Activated naive CD8-positive, alpha-beta T cell (primary cell): Measurements from ENCODE around the gene POLA2.
A peak's percentile ranks its signal among the peaks of the same experiment; 100 is the strongest.
"Not testable (repeated sequence)": the region's sequence is repeated elsewhere in the genome, so short reads cannot be mapped to it uniquely, and the experiment has no call there.

Experiments used
- H3K27ac Mint-ChIP-seq: one replicate; pipeline ENCODE4 v1.8.0; 2021; ENCODE audit warnings: mixed read lengths
- H3K27me3 Mint-ChIP-seq: one replicate; pipeline ENCODE4 v1.8.0; 2021; ENCODE audit warnings: mixed read lengths
- H3K36me3 Mint-ChIP-seq: one replicate; pipeline ENCODE4 v1.8.0; 2021; ENCODE audit warnings: mixed read lengths
- H3K4me1 Mint-ChIP-seq: one replicate; pipeline ENCODE4 v1.8.0; 2021; ENCODE audit warnings: low read depth, mixed read lengths
- H3K4me3 Mint-ChIP-seq: one replicate; pipeline ENCODE4 v1.8.0; 2021; ENCODE audit warnings: mild to moderate bottlenecking, mixed read lengths
- H3K9me3 Mint-ChIP-seq: one replicate; pipeline ENCODE4 v1.8.0; 2021; ENCODE audit warnings: low read depth, mixed read lengths

POLA2 gene

DNA sequence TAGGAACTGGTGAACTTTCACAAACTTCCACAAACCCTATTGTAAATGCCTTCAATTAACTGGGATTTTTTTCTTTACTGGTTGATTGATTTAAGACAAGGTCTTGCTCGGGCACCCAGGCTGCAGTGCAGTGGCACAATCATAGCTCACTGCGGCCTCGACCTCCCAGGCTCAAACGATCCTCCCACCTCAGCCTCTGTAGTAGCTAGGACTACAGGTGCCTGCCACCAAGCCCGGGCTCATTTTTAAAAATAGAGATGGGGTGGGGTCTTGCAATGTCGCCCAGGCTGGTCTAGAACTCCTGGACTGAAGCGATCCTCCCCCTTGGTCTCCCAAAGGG, 35.7 kb upstream of the POLA2 start:
- H3K27me3 Mint-ChIP-seq: peaks cover 6% of the 10 kb centered on the region
- H3K4me1 Mint-ChIP-seq: peaks cover 11% of the 10 kb centered on the region
- no peaks in the 10 kb centered on the region for H3K9me3 Mint-ChIP-seq
- peaks cover 3% of the 10 kb centered on the region for H3K36me3 Mint-ChIP-seq
- peak overlapping the region; percentile 81 for H3K4me3 Mint-ChIP-seq
- H3K27ac Mint-ChIP-seq: no peak overlapping the region

DNA sequence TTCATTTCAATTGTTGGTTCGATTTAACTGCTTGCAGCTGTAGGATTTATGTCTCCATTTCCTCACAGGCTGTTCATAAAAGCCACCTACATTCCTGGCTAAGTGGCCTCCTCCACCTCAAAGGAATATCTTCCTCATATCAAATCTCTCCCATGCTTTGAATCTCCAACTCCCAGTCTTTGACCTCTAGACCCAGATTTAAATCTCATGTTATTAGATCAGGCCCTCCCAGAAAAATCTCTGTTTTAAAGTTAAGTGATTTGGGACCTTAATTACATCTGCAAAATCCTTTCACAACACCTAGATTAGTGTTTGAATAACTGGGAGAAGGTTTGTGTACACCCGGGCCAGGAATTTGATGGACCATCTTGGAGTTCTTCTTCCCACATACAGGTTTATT, 33.9 kb upstream of the POLA2 start:
- H3K27ac Mint-ChIP-seq: no peak overlapping the region
- no peaks in the 10 kb centered on the region for H3K9me3 Mint-ChIP-seq
- H3K27me3 Mint-ChIP-seq: peaks cover 6% of the 10 kb centered on the region
- H3K36me3 Mint-ChIP-seq: peaks cover 3% of the 10 kb centered on the region
- H3K4me3 Mint-ChIP-seq: no peak overlapping the region
- H3K4me1 Mint-ChIP-seq: peaks cover 9% of the 10 kb centered on the region

DNA sequence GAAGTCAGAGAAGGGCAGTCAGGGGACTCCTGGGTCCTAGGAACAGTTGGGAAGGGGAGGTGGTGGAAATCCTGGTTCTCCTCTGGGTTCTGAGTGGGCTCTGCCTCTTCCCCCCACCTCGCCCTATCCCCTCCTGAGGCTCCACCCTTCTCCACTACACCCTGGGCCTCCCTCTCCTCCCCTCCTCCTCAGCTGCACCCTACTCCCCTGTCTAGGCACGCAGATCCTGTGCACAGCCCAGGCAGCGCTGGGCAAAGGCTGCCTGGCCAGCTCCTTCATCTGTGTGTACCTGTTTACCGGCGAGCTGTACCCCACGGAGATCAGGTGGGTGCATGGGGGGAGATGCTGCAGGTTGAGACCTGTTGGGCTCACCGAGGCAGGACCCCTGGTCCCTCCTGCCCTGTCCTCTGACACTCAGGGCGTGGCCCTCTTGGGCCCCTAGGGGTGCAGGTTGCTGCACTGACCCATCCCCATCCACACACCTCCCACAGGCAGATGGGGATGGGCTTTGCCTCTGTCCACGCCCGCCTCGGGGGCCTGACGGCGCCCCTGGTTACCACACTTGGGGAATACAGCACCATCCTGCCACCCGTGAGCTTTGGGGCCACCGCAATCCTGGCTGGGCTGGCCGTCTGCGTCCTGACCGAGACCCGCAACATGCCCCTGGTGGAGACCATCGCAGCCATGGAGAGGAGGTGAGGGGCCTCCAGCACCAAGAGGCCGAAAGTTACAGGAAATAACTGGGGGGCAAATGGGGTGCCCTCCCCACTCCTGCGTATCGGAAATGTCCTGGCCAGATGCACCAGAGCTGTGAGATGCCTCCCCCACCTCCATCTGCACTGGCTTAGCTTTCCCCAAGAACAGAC, 25.3 kb upstream of the POLA2 start:
- no peaks in the 10 kb centered on the region for H3K9me3 Mint-ChIP-seq
- H3K27me3 Mint-ChIP-seq: no peaks in the 10 kb centered on the region
- no peak overlapping the region for H3K27ac Mint-ChIP-seq
- H3K4me1 Mint-ChIP-seq: no peaks in the 10 kb centered on the region
- H3K36me3 Mint-ChIP-seq: no peaks in the 10 kb centered on the region
- no peak overlapping the region for H3K4me3 Mint-ChIP-seq

DNA sequence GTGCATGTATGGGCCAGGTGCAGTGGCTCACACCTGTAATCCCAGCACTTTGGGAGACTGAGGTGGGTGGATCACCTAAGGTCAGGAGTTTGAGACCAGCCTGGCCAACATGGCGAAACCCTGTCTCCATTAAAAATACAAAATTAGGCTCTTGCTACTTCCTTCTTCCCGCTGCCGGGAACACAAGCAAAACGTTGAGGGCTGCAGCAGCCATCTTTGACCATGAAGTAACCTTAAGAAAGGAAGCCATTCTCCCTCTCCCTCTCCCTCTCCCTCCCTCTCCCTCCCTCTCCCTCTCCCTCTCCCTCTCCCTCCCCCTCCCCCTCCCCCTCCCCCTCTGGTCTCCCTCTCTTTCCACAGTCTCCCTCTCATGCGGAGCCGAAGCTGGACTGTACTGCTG, 23.5 kb upstream of the POLA2 start:
- not testable (repeated sequence) for H3K9me3 Mint-ChIP-seq, H3K36me3 Mint-ChIP-seq, H3K27me3 Mint-ChIP-seq, H3K4me1 Mint-ChIP-seq, H3K4me3 Mint-ChIP-seq, H3K27ac Mint-ChIP-seq

DNA sequence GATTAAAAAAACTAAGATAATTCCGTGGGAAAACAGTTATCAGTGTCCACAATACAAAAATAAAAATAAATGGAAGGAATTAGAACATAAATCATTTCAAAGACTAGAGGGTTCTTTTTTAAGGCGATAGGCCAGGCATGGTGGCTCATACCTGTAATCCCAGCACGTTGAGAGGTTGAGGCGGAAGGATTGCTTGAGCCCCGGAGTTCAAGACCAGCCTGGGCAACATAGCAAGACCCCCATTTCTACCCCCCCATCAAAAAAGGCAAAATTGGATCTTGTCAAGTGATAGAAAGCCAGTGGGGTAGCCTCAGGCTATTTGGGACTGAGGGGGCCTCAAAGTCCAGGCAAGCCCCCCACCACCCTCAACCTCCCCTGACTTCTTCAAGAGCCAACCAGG, 20.6 kb upstream of the POLA2 start:
- Mint-ChIP-seq H3K9me3 (peaks cover 3% of the 10 kb centered on the region), H3K4me3 (no peak overlapping the region), H3K27me3 (no peaks in the 10 kb centered on the region), H3K36me3 (peaks cover 4% of the 10 kb centered on the region), H3K4me1 (no peaks in the 10 kb centered on the region), H3K27ac (no peak overlapping the region)

DNA sequence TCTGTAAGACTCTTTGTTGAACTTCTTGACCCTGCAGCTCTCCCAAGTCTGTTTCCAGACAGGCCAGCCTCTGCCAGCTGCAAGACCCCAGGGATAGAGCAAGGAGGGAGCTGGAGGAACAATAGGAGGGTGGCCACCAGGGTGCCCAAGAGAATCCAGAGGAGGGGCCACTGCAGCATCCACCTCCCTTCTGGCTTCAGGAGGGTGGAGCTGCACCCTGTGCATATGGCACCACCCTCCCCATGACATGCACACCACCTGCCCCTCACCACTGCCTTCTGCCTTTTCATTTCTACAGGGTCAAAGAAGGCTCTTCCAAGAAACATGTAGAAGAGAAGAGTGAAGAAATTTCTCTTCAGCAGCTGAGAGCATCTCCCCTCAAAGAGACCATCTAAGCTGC, 20.1 kb upstream of the POLA2 start:
- Mint-ChIP-seq H3K27ac (no peak overlapping the region), H3K36me3 (peaks cover 4% of the 10 kb centered on the region), H3K4me3 (no peak overlapping the region), H3K4me1 (no peaks in the 10 kb centered on the region), H3K9me3 (peaks cover 3% of the 10 kb centered on the region), H3K27me3 (no peaks in the 10 kb centered on the region)

DNA sequence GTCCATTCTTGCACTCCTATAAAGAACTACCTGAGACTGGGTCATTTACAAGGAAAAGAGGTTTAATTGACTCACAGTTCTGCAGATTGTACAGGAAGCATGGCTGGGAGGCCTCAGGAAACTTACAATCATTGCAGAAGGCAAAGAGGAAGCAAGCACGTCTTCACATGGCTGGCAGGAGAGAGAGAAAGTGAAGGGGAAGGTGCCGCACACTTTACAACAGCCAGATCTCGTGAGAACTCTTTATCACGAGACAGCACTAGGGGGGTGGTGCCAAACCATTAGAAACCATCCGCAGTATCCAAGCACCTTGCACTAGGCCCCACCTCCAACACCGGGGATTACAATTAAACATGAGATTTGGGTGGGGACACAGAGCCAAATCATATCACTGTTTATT, 19.4 kb upstream of the POLA2 start:
- Mint-ChIP-seq H3K4me1 (no peaks in the 10 kb centered on the region), H3K27ac (no peak overlapping the region), H3K27me3 (no peaks in the 10 kb centered on the region), H3K4me3 (no peak overlapping the region), H3K36me3 (peaks cover 4% of the 10 kb centered on the region), H3K9me3 (peaks cover 3% of the 10 kb centered on the region)

DNA sequence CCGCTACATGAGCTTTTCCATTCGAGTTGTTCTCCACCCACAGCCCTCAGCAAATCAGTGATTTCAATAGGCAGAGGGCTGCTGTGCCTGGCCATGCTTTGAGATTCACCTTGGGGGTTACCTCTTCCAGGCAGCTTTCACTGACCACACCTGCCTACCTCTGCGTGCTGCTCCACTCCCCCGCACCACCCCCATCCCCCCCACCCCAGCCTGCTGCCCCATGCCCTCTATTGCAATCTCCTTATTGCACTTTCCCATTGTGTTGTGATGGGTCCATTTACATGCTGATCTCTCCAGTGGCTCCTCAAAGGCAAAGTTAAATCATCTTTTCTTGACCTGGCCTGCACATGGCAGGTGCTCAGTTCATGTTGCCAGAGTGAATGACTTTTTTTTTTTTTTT, 18.0 kb upstream of the POLA2 start:
- no peak overlapping the region for H3K27ac Mint-ChIP-seq
- H3K27me3 Mint-ChIP-seq: no peaks in the 10 kb centered on the region
- no peaks in the 10 kb centered on the region for H3K4me1 Mint-ChIP-seq
- peaks cover 3% of the 10 kb centered on the region for H3K9me3 Mint-ChIP-seq
- peaks cover 4% of the 10 kb centered on the region for H3K36me3 Mint-ChIP-seq
- no peak overlapping the region for H3K4me3 Mint-ChIP-seq

DNA sequence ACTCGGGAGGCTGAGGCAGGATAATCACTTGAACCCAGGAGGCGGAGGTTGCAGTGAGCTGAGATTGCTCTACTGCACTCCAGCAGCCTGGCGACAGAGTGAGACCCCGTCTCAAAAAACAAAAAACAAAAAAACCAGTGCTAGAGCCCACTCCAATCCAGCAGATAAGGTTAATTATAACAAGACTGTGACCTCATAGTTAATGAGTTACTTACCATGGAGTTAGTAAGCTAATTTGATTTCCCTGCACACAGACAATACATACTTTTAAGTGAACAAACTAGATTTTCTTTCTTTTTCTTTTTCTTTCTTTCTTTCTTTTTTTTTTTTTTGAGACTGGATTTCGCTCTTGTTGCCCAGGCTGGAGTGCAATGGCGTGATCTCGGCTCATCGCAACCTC, 16.7 kb upstream of the POLA2 start:
- H3K27me3 Mint-ChIP-seq, H3K9me3 Mint-ChIP-seq: not testable (repeated sequence)

DNA sequence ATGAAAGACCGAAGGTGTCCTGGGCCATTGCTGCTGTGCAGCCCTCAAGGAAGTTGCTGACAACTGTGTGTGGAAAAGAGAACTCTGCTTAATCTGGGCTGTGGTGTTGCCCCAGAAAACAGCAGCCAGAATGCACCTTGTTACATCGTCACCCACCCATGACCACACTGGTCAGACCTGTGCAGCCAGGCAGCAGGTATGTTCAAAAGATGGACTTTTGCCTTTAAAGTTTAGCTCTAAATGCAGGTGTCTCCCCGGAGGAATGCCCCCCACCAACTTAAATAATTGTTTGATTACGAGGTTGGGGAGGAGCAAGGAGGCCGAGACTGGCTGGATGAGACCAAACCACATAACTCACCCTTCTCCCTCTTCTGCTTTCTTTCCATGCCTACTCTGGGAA, 15.3 kb upstream of the POLA2 start:
- H3K27me3 Mint-ChIP-seq: no peaks in the 10 kb centered on the region
- H3K27ac Mint-ChIP-seq: no peak overlapping the region
- H3K4me1 Mint-ChIP-seq: no peaks in the 10 kb centered on the region
- H3K9me3 Mint-ChIP-seq: peaks cover 3% of the 10 kb centered on the region
- peaks cover 4% of the 10 kb centered on the region for H3K36me3 Mint-ChIP-seq
- H3K4me3 Mint-ChIP-seq: no peak overlapping the region

More for the DNA sequence above, 16.7 kb upstream of the POLA2 start:
- H3K4me3 Mint-ChIP-seq, H3K4me1 Mint-ChIP-seq, H3K36me3 Mint-ChIP-seq, H3K27ac Mint-ChIP-seq: not testable (repeated sequence)

DNA sequence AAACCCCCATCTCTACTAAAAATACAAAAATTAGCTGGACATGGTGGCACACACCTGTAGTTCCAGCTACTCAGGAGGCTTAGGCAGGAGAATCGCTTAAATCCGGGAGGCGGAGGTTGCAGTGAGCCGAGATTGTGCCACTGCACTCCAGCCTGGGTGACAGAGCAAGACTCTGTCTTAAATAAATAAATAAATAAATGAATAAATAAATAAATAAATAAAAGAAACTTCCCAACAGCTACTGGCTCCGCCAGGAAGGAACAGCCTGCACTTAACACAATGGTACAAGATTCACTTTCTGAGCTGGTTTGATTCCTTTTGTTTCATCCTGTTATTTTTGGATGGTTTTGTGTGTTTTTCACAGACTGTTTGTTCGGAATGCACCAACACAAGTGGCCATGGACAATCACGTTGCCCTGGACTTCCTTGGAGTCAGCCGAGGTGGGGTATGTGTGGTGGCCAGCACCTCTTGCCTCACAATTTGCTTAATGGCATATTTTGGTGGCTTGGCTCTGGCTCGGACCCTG, 13.5 kb upstream of the POLA2 start:
- not testable (repeated sequence) for H3K27me3 Mint-ChIP-seq, H3K9me3 Mint-ChIP-seq, H3K4me3 Mint-ChIP-seq, H3K36me3 Mint-ChIP-seq, H3K4me1 Mint-ChIP-seq, H3K27ac Mint-ChIP-seq

DNA sequence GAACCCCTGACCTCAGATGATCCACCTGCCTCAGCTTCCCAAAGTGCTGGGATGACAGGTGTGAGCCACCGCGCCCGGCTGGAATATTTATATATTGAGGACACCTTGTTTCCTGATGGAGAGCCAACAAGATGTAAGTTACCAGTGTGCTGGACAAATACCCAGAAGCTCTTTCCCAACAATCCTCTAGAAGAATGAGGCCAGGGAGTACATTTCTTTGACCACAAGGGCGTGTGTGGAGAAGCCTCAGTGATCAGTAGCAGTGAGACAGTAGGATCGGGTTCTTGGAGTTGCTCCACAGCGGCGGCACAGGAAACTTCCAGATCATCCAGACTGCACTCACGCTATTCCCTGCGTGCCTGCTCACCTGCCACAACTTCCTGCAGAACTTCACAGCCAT, 10.3 kb upstream of the POLA2 start:
- no peaks in the 10 kb centered on the region for H3K9me3 Mint-ChIP-seq
- H3K4me1 Mint-ChIP-seq: no peaks in the 10 kb centered on the region
- H3K36me3 Mint-ChIP-seq: no peaks in the 10 kb centered on the region
- no peak overlapping the region for H3K27ac Mint-ChIP-seq
- no peaks in the 10 kb centered on the region for H3K27me3 Mint-ChIP-seq
- H3K4me3 Mint-ChIP-seq: no peak overlapping the region

DNA sequence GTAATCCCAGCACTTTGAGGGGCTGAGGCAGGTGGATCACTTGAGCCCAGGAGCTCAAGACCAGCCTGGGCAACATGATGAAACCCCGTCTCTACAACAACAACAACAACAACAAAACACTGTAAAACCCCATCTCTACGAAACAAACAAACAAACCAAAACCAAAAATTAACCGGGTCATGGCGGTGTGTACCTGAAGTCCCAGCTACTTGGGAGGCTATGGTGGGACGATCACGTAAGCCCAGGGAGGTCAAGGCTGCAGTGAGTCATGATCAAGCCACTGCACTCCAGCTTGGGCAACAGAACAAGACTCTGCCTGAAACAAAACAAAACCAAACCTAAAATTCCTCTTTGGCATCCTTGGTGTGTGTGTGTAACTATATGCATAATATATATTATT, 7.0 kb upstream of the POLA2 start:
- Mint-ChIP-seq H3K36me3 (no peaks in the 10 kb centered on the region), H3K4me1 (peaks cover 9% of the 10 kb centered on the region), H3K27ac (no peak overlapping the region), H3K9me3 (no peaks in the 10 kb centered on the region), H3K27me3 (no peaks in the 10 kb centered on the region), H3K4me3 (no peak overlapping the region)

DNA sequence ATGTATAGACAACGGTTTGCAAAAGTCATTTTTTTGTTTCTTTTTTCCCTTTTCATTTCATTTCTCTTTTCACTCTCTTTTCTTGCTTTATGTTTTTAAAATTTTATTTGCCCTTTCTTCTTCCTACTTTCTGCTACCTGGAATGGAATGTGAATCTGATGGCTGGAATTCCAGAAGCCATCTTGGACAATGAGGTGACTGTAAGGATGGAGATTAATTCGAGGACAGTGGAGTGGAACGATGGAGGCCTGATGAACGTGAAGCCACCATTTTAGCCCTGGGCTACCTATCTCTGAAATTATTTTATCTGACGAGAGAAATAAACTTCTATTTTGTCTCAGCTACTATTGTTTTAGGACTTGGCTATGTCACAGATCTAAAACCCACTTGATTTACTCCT, 2.8 kb upstream of the POLA2 start:
- no peaks in the 10 kb centered on the region for H3K27me3 Mint-ChIP-seq
- no peak overlapping the region for H3K4me3 Mint-ChIP-seq
- H3K36me3 Mint-ChIP-seq: no peaks in the 10 kb centered on the region
- peaks cover 35% of the 10 kb centered on the region for H3K4me1 Mint-ChIP-seq
- no peaks in the 10 kb centered on the region for H3K9me3 Mint-ChIP-seq
- H3K27ac Mint-ChIP-seq: no peak overlapping the region

DNA sequence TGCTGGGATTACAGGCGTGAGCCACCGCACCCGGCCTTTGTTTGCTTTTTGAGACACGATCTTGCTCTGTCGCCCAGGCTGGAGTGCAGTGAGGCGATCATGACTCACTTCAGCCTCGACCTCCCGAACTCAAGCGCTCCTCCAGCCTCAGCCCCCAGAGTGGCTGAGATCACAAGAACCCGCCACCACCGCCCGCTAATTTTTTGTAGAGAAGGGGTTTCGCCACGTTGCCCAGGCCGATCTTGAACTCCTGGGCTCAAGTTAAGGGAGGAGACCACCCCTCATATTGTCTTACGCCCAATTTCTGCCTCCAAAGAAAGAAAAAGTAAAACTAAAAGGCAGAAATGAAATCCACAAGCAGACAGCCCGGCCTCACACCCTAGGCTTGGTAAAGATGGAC, 1.5 kb upstream of the POLA2 start:
- Mint-ChIP-seq H3K4me3 (no peak overlapping the region), H3K9me3 (no peaks in the 10 kb centered on the region), H3K4me1 (peaks cover 40% of the 10 kb centered on the region), H3K27ac (no peak overlapping the region), H3K36me3 (peaks cover 2% of the 10 kb centered on the region), H3K27me3 (no peaks in the 10 kb centered on the region)
